GM10847 (cell line): ENCODE measurements around the gene KIRREL3.

Experiments used
- POLR2A ChIP-seq: IDR thresholded peaks from 2 replicates; pipeline ENCODE4 v1.6.1; 2011; ENCODE audit not compliant: insufficient read length; ENCODE audit errors: extremely low read depth

Gene KIRREL3

GRCh38 chr11:126914941-126915340 is 85.6 kb downstream of the KIRREL3 start:
- no peak for TF ChIP-seq POLR2A

- TF ChIP-seq POLR2A, result no peak
These were observed 86.4 kb downstream of the KIRREL3 start for GRCh38 chr11:126914166-126914565.

GRCh38 chr11:126904520-126904919 is 96.0 kb downstream of the KIRREL3 start:
- no peak for TF ChIP-seq POLR2A

- no peak for TF ChIP-seq POLR2A
These were observed 98.8 kb downstream of the KIRREL3 start for GRCh38 chr11:126901783-126902182.

- no peak for TF ChIP-seq POLR2A
These were observed 100.4 kb downstream of the KIRREL3 start for GRCh38 chr11:126899961-126900748.

- TF ChIP-seq POLR2A, result no peak
These were observed 101.8 kb downstream of the KIRREL3 start for GRCh38 chr11:126898802-126899201.

- no peak for TF ChIP-seq POLR2A
These were observed 103.1 kb downstream of the KIRREL3 start for GRCh38 chr11:126897430-126897829.

- TF ChIP-seq POLR2A, result no peak
These were observed 104.5 kb downstream of the KIRREL3 start for GRCh38 chr11:126896025-126896424.

- TF ChIP-seq POLR2A, result no peak
These were observed 106.8 kb downstream of the KIRREL3 start for GRCh38 chr11:126893796-126894195.

- TF ChIP-seq POLR2A, result no peak
These were observed 107.8 kb downstream of the KIRREL3 start for GRCh38 chr11:126892756-126893155.

GRCh38 chr11:126891556-126892217 is 108.9 kb downstream of the KIRREL3 start:
- no peak for TF ChIP-seq POLR2A

GRCh38 chr11:126890561-126890960 is 110.0 kb downstream of the KIRREL3 start:
- no peak for TF ChIP-seq POLR2A

GRCh38 chr11:126888115-126888712 is 112.4 kb downstream of the KIRREL3 start:
- TF ChIP-seq POLR2A, result no peak

GRCh38 chr11:126886636-126887035 is 113.9 kb downstream of the KIRREL3 start:
- TF ChIP-seq POLR2A, result no peak

GRCh38 chr11:126886085-126886484 is 114.5 kb downstream of the KIRREL3 start:
- no peak for TF ChIP-seq POLR2A

GRCh38 chr11:126884594-126884993 is 116.0 kb downstream of the KIRREL3 start:
- no peak for TF ChIP-seq POLR2A
